T-helper 2 cell treated with Interferon-gamma antibody and Interleukin-4, amounts not matched to agents 5 μg/mL and 100 μg/mL, for 36 hours (primary cell): ENCODE measurements around the gene IL1RAPL1.
"Not testable (repeated sequence)": the region's sequence is repeated elsewhere in the genome, so short reads cannot be mapped to it uniquely, and the experiment has no call there.

Source experiments
- DNase-seq: peaks from one replicate; pipeline ENCODE4 v3.0.0; 2021; ENCODE audit warnings: low spot score
- H3K27ac Mint-ChIP-seq: one replicate; pipeline ENCODE4 v1.8.0; 2021; ENCODE audit warnings: mild to moderate bottlenecking, mixed read lengths
- H3K27me3 Mint-ChIP-seq: one replicate; pipeline ENCODE4 v1.8.0; 2021; ENCODE audit warnings: low read depth, mixed read lengths
- H3K36me3 Mint-ChIP-seq: one replicate; pipeline ENCODE4 v1.8.0; 2021; ENCODE audit warnings: low read depth, mixed read lengths
- H3K4me1 Mint-ChIP-seq: one replicate; pipeline ENCODE4 v1.8.0; 2021; ENCODE audit warnings: low read depth, mixed read lengths
- H3K4me3 Mint-ChIP-seq: one replicate; pipeline ENCODE4 v1.8.0; 2022; ENCODE audit warnings: mild to moderate bottlenecking, moderate library complexity, mixed read lengths
- H3K9me3 Mint-ChIP-seq: one replicate; pipeline ENCODE4 v1.8.0; 2021; ENCODE audit warnings: mixed read lengths

IL1RAPL1 gene

DNA sequence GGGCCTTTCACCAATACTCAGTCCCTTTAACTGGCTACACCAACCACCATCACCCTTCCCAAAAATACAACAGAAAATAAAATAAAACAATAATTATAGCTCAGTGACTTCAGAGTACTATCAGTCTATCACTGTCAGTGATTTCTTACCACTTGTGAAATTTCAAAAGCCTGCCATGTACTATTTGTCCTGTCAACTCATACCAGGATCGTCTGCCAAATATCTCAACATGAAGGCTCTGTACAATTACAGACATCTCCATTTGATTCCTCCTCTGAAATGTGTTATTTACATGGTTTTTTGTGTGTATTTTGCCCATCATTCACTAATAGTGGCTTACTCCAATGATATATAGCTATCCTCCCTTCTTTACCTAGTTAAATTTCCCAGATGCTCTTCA, 772.0 kb downstream of the IL1RAPL1 start:
- H3K27ac Mint-ChIP-seq, result no peak overlapping the region
- no peaks in the 10 kb centered on the region for H3K27me3 Mint-ChIP-seq
- DNase-seq, result no peak
- peaks cover 9% of the 10 kb centered on the region for H3K9me3 Mint-ChIP-seq
- no peaks in the 10 kb centered on the region for H3K36me3 Mint-ChIP-seq
- no peak overlapping the region for H3K4me3 Mint-ChIP-seq
- H3K4me1 Mint-ChIP-seq, result no peaks in the 10 kb centered on the region

DNA sequence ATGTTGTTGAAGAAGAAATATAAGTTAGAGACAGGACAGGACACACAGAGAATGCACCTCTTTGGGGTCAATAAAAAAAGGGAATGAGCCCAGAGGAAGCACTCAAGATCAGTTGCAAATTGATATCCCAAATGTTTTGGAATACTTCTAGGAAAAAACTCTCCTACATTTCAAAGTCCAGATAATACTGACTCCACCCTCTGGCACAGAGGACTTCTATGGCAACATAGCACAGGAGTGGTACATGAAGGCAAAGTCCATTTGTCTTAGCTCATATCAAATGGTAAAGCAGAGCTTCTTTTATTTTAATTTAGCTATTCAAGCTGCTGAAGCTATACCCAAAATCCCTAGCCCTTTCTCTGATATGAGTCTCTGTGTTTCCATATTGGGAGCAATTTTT, 787.5 kb downstream of the IL1RAPL1 start:
- not testable (repeated sequence) for H3K27ac Mint-ChIP-seq, H3K27me3 Mint-ChIP-seq, DNase-seq, H3K36me3 Mint-ChIP-seq, H3K4me3 Mint-ChIP-seq, H3K4me1 Mint-ChIP-seq
- H3K9me3 Mint-ChIP-seq, result peaks cover 14% of the 10 kb centered on the region

DNA sequence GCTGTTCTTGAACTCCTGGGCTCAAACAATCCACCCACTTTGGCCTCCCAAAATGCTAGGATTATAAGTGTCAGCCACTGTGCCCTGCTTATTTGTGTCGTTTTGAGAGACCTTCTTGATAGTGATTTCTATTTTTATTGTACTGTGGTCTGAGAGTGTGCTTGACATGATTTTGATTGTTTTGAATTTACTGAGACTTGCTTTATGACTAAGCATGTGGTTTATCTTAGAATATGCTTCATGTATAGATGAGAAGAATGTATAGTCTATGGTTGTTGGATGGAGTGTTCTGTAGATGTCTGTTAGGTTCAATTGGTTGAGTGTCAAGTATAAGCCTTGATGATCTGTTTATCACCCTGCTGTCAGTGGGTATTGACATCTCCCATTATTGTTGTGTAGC, 789.3 kb downstream of the IL1RAPL1 start:
- H3K4me3 Mint-ChIP-seq, result no peak overlapping the region
- DNase-seq, result no peak
- no peaks in the 10 kb centered on the region for H3K27me3 Mint-ChIP-seq
- peaks cover 16% of the 10 kb centered on the region for H3K9me3 Mint-ChIP-seq
- H3K36me3 Mint-ChIP-seq, result no peaks in the 10 kb centered on the region
- H3K4me1 Mint-ChIP-seq, result no peaks in the 10 kb centered on the region
- no peak overlapping the region for H3K27ac Mint-ChIP-seq

DNA sequence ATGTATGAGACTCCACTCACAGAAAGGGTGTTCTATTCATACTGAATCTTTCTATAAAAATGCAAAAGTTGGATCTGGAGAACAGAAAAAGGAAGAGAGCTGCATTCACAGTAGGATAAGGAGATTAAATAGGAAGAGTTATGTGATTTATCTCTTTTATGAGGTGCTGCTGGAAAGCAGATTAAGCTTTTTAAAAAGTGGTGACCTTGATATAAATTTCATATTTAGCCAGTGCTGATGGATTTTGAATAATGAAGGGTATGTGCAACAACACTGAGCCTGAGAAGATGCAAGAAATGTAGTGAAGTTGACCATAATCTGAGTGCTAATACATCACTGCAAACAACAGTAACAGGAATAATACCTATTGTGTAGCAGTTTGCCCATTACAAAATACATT, 795.6 kb downstream of the IL1RAPL1 start:
- no peak for DNase-seq
- Mint-ChIP-seq H3K4me3 (no peak overlapping the region), H3K27ac (no peak overlapping the region), H3K36me3 (no peaks in the 10 kb centered on the region), H3K27me3 (no peaks in the 10 kb centered on the region), H3K9me3 (peaks cover 8% of the 10 kb centered on the region), H3K4me1 (no peaks in the 10 kb centered on the region)

DNA sequence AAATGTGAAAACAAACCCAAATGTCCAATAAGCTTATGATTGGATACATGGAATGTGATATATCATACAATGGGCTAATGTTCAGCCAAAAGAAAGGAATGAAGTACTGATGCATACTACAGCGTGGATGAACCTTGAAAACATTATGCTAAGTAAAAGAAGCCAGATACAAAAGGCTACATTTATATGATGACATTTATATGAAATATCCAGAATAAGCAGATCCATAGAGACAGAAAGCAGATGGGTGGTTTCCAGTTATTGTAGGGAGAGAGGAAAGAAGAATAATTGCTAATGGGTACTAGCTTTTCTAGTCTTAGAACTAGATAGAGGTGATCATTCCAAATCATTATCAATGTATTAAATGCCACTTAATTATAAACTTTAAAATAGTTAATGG, 801.3 kb downstream of the IL1RAPL1 start:
- Mint-ChIP-seq H3K36me3 (no peaks in the 10 kb centered on the region), H3K27ac (no peak overlapping the region), H3K4me1 (no peaks in the 10 kb centered on the region), H3K4me3 (no peak overlapping the region), H3K27me3 (no peaks in the 10 kb centered on the region), H3K9me3 (peaks cover 4% of the 10 kb centered on the region)
- DNase-seq, result no peak

DNA sequence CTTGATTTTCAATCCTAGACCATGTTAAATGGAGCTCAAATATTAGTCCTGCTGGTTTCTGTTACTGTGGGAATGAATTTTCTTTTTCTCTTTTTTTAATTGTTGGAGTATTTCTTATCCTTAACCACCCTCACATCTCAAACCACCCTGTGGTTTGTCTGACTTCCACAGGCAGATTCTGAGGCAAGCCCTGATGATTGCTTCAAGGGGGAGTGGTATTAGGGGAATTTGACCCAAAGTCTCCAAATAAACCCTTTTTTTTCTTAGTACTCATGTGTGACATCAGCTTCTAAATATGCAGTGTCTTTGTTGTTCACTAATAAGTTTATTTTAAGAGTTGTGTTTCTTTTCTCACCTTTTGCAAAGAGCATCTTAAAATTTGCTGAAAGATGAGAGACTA, 810.3 kb downstream of the IL1RAPL1 start:
- Mint-ChIP-seq H3K9me3 (no peaks in the 10 kb centered on the region), H3K36me3 (no peaks in the 10 kb centered on the region), H3K27ac (no peak overlapping the region)

DNA sequence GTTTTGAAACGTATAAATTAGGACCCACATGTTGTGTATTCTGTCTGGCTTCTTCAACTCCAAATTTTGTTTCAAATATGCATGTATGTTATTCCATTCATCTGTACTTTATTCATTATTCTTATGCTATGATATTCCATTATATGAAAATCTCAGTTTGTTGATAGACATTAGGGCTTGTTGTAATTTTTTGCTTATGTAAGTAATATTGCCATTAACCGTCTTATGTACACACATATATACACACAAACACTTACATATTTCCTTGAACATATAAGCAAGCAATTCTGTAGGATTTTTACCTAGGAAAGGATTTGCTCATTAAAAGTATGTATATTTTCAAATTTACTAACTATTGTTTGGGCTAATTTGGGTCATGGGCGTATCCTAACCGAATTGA, 820.1 kb downstream of the IL1RAPL1 start:
- Mint-ChIP-seq H3K4me3 (no peak overlapping the region), H3K36me3 (no peaks in the 10 kb centered on the region), H3K4me1 (no peaks in the 10 kb centered on the region), H3K27me3 (no peaks in the 10 kb centered on the region), H3K27ac (no peak overlapping the region), H3K9me3 (no peaks in the 10 kb centered on the region)
- no peak for DNase-seq

More for the DNA sequence above, 810.3 kb downstream of the IL1RAPL1 start:
- Mint-ChIP-seq H3K4me1 (no peaks in the 10 kb centered on the region), H3K27me3 (no peaks in the 10 kb centered on the region), H3K4me3 (no peak overlapping the region)
- DNase-seq, result no peak

DNA sequence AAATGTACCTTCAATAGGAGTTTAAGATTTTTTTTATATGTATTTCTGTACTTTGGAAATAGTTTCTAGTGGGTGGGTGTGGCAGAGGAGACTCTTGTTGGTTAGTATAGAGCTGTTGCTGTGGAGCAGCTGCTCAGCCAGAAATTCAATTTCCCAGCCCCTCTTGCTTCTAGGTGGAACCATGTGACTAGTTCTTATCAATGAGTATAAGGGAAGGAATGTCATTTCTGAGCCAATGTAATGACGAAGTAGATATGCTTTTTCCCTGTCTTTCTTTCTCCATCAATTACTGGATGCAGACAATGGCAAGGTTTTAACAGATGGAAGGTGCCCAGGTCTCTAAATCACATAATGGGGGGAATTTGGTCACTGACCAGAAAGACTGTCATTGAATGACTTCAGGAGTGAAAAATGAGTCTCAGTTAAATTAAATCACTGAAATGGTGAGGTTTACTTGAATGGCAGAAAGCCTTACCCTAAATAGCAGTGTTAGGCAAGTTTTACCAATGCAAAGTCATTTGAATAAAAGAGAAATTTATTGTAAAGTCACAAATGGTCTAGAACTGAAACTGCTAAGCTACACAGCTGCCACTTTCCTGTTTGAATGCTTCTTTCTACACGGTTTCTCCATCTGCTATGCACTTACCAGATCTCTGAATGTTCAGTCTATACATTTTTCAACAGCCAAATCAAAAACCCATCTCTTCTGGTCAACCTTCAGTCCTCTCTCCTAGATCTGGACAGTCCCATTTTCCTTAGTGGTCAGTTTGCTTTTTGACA, 832.7 kb downstream of the IL1RAPL1 start:
- Mint-ChIP-seq H3K4me3 (no peak overlapping the region), H3K4me1 (no peaks in the 10 kb centered on the region), H3K27ac (no peak overlapping the region), H3K27me3 (no peaks in the 10 kb centered on the region), H3K9me3 (peaks cover 4% of the 10 kb centered on the region), H3K36me3 (no peaks in the 10 kb centered on the region)
- DNase-seq, result no peak

DNA sequence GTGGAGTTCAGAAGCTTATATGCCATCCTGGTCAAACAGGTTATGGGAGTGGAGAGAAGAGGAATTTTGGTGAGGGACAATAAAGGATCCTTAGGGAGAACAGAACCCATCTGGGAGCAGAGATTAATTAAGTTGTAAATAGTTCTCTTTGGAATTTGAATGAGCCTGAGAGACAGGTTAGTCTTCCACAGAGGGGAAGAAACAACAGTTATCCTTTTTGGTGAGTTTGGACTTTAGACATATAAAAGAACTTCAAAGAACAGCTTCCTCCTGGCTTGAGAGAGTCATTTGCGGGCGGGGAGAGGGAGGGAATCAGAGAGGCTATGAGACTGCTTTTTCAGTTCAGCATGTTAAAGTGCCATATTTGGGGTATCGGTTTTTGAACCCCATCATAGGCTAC, 834.8 kb downstream of the IL1RAPL1 start:
- Mint-ChIP-seq H3K4me3 (no peak overlapping the region), H3K36me3 (no peaks in the 10 kb centered on the region), H3K9me3 (peaks cover 4% of the 10 kb centered on the region), H3K27me3 (no peaks in the 10 kb centered on the region), H3K4me1 (no peaks in the 10 kb centered on the region), H3K27ac (no peak overlapping the region)
- DNase-seq, result no peak

DNA sequence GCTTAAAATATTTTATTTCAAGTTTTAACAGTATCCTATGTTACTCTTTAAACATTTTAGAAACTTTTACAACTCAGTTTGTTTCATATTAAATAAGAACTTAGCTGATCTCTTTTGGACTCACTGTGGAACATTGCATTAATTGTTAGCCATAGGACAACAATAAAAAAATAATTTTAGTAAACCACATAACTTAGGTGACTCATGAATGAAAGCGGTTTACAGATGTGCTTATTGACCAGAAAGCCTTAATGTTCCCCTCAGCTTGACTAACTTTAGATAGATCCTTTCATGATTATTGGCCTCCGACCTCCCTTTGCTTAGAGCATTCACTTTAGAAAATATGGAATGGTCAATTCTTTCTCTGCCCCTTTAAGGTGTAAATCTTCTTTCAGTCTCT, 844.6 kb downstream of the IL1RAPL1 start:
- Mint-ChIP-seq H3K4me1 (no peaks in the 10 kb centered on the region), H3K36me3 (no peaks in the 10 kb centered on the region), H3K9me3 (no peaks in the 10 kb centered on the region), H3K4me3 (no peak overlapping the region), H3K27me3 (no peaks in the 10 kb centered on the region), H3K27ac (no peak overlapping the region)
- DNase-seq, result no peak

DNA sequence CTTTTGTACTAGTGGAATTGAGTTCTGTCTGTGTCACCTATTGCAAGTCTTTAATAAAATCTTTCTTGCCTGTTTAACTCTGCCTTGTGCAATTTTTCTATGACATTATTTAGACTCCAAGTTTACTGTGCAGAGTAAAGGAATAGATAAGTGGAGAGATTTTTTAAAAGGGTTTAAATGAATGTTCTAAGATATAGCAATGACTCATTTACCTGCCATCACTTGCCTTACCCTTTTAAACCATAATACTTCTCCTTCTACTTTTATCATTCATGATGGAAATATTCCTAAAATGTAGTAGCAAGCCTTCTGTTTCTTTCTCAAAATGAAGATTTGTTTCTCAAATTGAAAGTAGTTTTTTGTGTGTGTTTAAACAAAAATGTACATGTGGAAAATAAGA, 845.3 kb downstream of the IL1RAPL1 start:
- Mint-ChIP-seq H3K4me3 (no peak overlapping the region), H3K27ac (no peak overlapping the region), H3K4me1 (no peaks in the 10 kb centered on the region), H3K36me3 (no peaks in the 10 kb centered on the region), H3K9me3 (no peaks in the 10 kb centered on the region), H3K27me3 (no peaks in the 10 kb centered on the region)
- DNase-seq, result no peak

DNA sequence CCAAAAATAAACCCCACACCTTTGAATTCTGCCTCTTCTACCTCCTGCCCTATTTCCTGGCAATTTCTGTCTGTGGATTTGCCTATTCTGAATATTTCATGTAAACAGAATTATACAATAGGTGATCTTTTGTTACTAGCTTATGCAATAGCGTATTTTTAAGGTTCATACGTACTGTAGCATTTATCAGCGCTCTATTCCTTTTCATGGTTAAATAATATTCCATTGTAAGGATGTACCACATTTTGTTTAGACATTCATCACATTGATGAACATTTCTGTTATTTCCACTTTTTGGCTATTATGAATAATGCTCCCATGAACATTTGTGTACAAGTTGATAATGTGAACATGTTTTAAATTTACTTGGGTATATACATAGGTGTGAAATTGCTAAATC, 847.7 kb downstream of the IL1RAPL1 start:
- Mint-ChIP-seq H3K27me3 (no peaks in the 10 kb centered on the region), H3K4me3 (no peak overlapping the region), H3K4me1 (no peaks in the 10 kb centered on the region), H3K36me3 (no peaks in the 10 kb centered on the region), H3K9me3 (peaks cover 4% of the 10 kb centered on the region), H3K27ac (no peak overlapping the region)
- DNase-seq, result no peak

DNA sequence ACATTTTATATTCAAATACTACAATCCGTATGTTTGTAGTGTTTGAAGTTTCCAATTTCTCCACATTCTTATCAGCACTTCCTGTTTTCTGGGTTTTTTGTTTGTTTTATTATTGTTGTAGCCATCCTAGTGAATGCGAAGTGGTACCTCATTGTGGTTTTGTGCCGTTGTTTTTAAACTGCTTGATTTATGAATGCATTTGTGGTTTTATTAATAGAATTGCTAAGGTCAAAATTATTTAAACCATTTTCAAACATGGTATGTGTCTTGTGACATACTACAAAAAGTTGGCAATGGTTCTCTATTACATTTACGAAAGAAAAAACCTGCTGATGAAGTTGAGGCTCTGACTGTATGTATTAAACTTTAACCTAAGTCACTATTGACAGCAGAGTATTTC, 848.1 kb downstream of the IL1RAPL1 start:
- no peak overlapping the region for H3K27ac Mint-ChIP-seq
- H3K4me3 Mint-ChIP-seq, result no peak overlapping the region
- H3K9me3 Mint-ChIP-seq, result peaks cover 4% of the 10 kb centered on the region
- no peaks in the 10 kb centered on the region for H3K36me3 Mint-ChIP-seq
- H3K4me1 Mint-ChIP-seq, result no peaks in the 10 kb centered on the region
- DNase-seq, result no peak
- H3K27me3 Mint-ChIP-seq, result no peaks in the 10 kb centered on the region

DNA sequence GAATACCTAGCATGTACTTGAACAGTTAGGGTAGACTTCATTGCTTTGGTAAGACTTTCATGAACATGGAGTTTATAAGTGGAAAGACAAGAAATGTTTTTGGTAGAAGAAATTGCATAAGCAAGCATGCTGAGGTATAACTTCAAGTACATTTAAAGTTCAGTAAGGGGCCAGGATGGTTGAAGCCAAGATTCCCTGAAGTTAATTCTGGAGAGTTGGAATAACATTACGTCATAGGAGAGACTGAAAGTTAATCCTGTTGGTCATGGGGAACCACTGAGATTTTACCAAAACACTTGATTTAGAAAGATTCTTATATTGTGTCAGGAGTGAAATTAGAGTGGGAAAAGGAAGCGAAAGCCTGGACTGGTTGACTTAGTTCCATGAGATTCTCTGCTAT, 860.6 kb downstream of the IL1RAPL1 start:
- H3K4me1 Mint-ChIP-seq, result no peaks in the 10 kb centered on the region
- no peak overlapping the region for H3K4me3 Mint-ChIP-seq
- no peaks in the 10 kb centered on the region for H3K27me3 Mint-ChIP-seq
- H3K36me3 Mint-ChIP-seq, result no peaks in the 10 kb centered on the region
- no peak overlapping the region for H3K27ac Mint-ChIP-seq
- no peaks in the 10 kb centered on the region for H3K9me3 Mint-ChIP-seq
- no peak for DNase-seq

DNA sequence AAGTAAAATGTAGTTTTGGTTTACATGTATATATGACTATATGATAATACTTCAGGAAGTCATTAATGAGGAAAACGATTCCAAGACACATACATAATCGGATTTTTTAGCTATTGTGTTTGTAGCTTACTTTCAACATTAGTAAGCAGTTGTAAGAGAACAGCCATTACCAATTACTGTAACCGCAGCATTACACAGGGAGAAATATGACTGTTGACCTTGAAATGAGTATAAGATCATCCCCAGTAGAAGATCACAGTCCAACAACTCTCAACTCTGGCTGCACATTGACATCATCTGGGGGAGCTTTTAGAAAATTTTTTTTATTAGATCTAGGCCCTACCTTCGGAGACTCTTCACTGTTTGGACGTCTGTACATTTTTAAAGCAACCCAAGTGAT, 866.1 kb downstream of the IL1RAPL1 start:
- H3K36me3 Mint-ChIP-seq, result no peaks in the 10 kb centered on the region
- H3K9me3 Mint-ChIP-seq, result no peaks in the 10 kb centered on the region
- no peak overlapping the region for H3K27ac Mint-ChIP-seq
- no peak for DNase-seq
- no peaks in the 10 kb centered on the region for H3K4me1 Mint-ChIP-seq
- no peak overlapping the region for H3K4me3 Mint-ChIP-seq
- no peaks in the 10 kb centered on the region for H3K27me3 Mint-ChIP-seq
